Common myeloid progenitor, CD34-positive (primary cell): ENCODE results near the gene EGFL6.

Source experiments
- CTCF ChIA-PET: fragments of 350-600 bp; sonication (Branson Sonifier 250); formaldehyde crosslinking; loops from one replicate; lab custom pipeline; 2021; ENCODE audit warnings: antibody characterized with exemption; lab: Charles Lee
- POLR2A ChIA-PET: fragments of 350-600 bp; sonication (Branson Sonifier 250); formaldehyde crosslinking; loops from one replicate; lab custom pipeline; 2021; ENCODE audit warnings: antibody characterized with exemption; lab: Charles Lee
- DNase-seq, 3 donors: peaks; one replicate each; pipeline versions ENCODE4 v3.0.0 to v3.0.0-alpha.2; 2013
- H3K27ac ChIP-seq, 2 experiments: 1 replicate in 1 of 2; 2 replicates in 1 of 2; pipeline ENCODE4 v1.7.0; 2013; ENCODE audit warnings: inconsistent platforms in 2 of 2, low read length in 2 of 2, mild to moderate bottlenecking in 2 of 2, low read depth in 1 of 2, moderate library complexity in 1 of 2; ENCODE audit not compliant: severe bottlenecking in 2 of 2, insufficient read depth in 1 of 2, poor library complexity in 1 of 2
- H3K27me3 ChIP-seq, 5 experiments: replicated peaks in 2 of 5; 1 replicate in 3 of 5; 2 replicates in 2 of 5; pipeline versions ENCODE4 v1.6.1 to v1.7.0; 2013; ENCODE audit warnings: low read length in 4 of 5, mild to moderate bottlenecking in 2 of 5, moderate library complexity in 2 of 5, inconsistent platforms in 1 of 5; ENCODE audit not compliant: insufficient read depth in 5 of 5, control insufficient read depth in 4 of 5
- H3K36me3 ChIP-seq, 4 experiments: 1 replicate in 2 of 4; 2 replicates in 2 of 4; pipeline versions ENCODE4 v1.6.1 to v1.7.0; 2013; ENCODE audit warnings: low read length in 3 of 4, control low read depth in 1 of 4, mild to moderate bottlenecking in 1 of 4; ENCODE audit not compliant: control insufficient read depth in 4 of 4, insufficient read depth in 4 of 4
- H3K4me1 ChIP-seq, 4 experiments: 1 replicate in 3 of 4; 2 replicates in 1 of 4; pipeline versions ENCODE4 v1.6.1 to v1.7.1; 2013; ENCODE audit warnings: low read length in 3 of 4, mild to moderate bottlenecking in 3 of 4, control low read depth in 1 of 4, inconsistent platforms in 1 of 4, moderate library complexity in 1 of 4; ENCODE audit not compliant: control insufficient read depth in 4 of 4, insufficient read depth in 4 of 4; ENCODE audit errors: control extremely low read depth in 1 of 4
- H3K4me3 ChIP-seq, 7 experiments: 1 replicate in 4 of 7; 2 replicates in 3 of 7; pipeline versions ENCODE4 v1.5.1 to v1.7.0; 2013; ENCODE audit warnings: mild to moderate bottlenecking in 7 of 7, low read length in 6 of 7, moderate library complexity in 6 of 7, inconsistent platforms in 2 of 7, low read depth in 2 of 7, control low read depth in 1 of 7; ENCODE audit not compliant: insufficient read depth in 4 of 7, control insufficient read depth in 1 of 7; ENCODE audit errors: extremely low read depth in 1 of 7
- H3K9me3 ChIP-seq, 5 experiments: 1 replicate in 4 of 5; 2 replicates in 1 of 5; pipeline versions ENCODE4 v1.6.1 to v1.7.1; 2013; ENCODE audit warnings: low read length in 4 of 5, mild to moderate bottlenecking in 2 of 5, inconsistent platforms in 1 of 5, low read depth in 1 of 5, moderate library complexity in 1 of 5; ENCODE audit not compliant: control insufficient read depth in 4 of 5, insufficient read depth in 2 of 5; ENCODE audit errors: control extremely low read depth in 1 of 5
- WGBS: methylation state at CpG from one replicate; pipeline ENCODE4 v1.1.5; 2013; ENCODE audit not compliant: insufficient coverage; 5-methylcytosine and 5-hydroxymethylcytosine counted together

The EGFL6 gene

DNA sequence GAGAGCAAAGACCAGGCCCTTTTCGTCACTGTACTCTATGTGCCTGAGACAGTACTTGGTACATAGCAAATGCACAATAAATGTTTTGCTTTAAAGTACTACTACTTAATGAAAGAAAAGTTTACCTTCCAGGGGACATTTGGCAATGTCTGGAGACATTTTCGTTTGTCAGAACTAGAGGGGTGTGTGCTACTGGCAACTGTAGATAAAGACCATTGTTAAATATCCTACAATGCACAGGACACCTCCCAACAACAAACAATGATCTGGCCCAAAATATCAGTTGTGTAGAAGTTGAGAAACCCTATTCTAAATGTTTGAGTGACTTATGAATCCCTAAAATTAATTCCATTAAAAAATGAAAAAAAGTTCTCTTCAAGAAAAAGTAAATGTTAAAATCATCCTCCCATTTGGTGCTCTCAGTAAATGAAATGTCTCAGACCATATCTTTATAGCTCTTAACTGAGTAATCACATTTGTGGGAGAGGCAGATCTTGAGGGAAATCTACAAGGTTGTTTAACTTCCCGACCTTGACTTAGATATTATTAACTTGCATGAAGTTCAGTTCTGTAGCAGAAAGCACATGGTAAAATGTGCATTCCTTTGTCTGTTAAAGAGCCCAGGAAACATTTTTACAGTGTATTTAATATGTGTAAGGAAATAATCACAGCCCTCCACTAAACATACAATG lies 18.5 kb downstream of the EGFL6 start:
- POLR2A ChIA-PET: no interaction called here
- Histone ChIP-seq H3K9me3 (no peaks in the 10 kb centered on the region), H3K4me1 (no peaks in the 10 kb centered on the region), H3K27ac (no peak overlapping the region), H3K27me3 (peaks cover 0 to 8% (median 0%) of the 10 kb centered on the region in 5 experiments), H3K36me3 (no peaks in the 10 kb centered on the region), H3K4me3 (no peak overlapping the region)
- CTCF ChIA-PET: no interaction called here
- no peak for DNase-seq
- no CpG with 5 or more reads among the region's 3 CpGs for WGBS

GRCh38 chrX:13590207-13590606 lies 20.8 kb downstream of the EGFL6 start:
- Histone ChIP-seq H3K4me3 (no peak overlapping the region), H3K27ac (no peak overlapping the region), H3K9me3 (no peaks in the 10 kb centered on the region), H3K4me1 (no peaks in the 10 kb centered on the region), H3K27me3 (peaks cover 0 to 11% (median 0%) of the 10 kb centered on the region in 5 experiments), H3K36me3 (no peaks in the 10 kb centered on the region)
- POLR2A ChIA-PET: no interaction called here
- CTCF ChIA-PET: no interaction called here
- no peak for DNase-seq
- WGBS: 86% methylated on average over 2 of the region's 2 CpGs

GRCh38 chrX:13590914-13591313 lies 21.5 kb downstream of the EGFL6 start:
- ChIA-PET POLR2A (no interaction called here), CTCF (no interaction called here)
- no peaks in the 10 kb centered on the region for H3K4me1 ChIP-seq
- no peaks in the 10 kb centered on the region for H3K36me3 ChIP-seq
- H3K9me3 ChIP-seq: no peaks in the 10 kb centered on the region
- peaks cover 0 to 11% (median 0%) of the 10 kb centered on the region in 5 experiments for H3K27me3 ChIP-seq
- WGBS: 59% methylated on average over 3 of the region's 5 CpGs
- DNase-seq: no peak
- H3K4me3 ChIP-seq: no peak overlapping the region
- no peak overlapping the region for H3K27ac ChIP-seq

- Histone ChIP-seq H3K4me3 (no peak overlapping the region), H3K4me1 (no peaks in the 10 kb centered on the region), H3K27ac (no peak overlapping the region), H3K9me3 (no peaks in the 10 kb centered on the region), H3K27me3 (peaks cover 0 to 11% (median 0%) of the 10 kb centered on the region in 5 experiments), H3K36me3 (no peaks in the 10 kb centered on the region)
- DNase-seq: no peak
- ChIA-PET POLR2A (no interaction called here), CTCF (interaction anchor here (1.4 kb wide), 1 partner anchor 87 kb away, joined by 5 read pairs; no protein-coding TSS in a partner anchor)
- 78% methylated on average over 4 of the region's 4 CpGs for WGBS
Observed at GRCh38 chrX:13597874-13598273, 28.5 kb downstream of the EGFL6 start.

GRCh38 chrX:13598877-13599276 lies 29.5 kb downstream of the EGFL6 start:
- CTCF ChIA-PET: interaction anchor here (1.4 to 1.8 kb wide), 2 partner anchors 47 to 88 kb away, joined by 3 to 5 read pairs; no protein-coding TSS in a partner anchor

DNA sequence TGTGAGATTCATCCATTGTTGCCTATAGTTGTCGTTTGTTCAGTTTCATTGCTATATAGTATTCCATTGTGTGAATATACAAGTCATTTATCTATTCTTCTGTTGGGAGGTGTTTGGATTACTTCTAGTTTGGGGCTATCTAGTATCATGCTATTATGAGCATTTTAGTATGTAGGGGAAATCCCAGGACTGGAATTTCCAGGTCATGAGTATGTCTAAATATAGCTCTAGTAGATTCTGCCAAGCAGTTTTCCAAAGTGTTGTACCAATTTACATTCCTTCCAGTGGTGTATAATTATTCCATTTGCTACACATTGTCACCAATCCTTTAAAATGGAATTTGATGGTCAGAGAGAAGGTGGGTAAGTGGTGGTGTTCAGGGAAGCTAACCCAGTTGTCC lies 30.1 kb downstream of the EGFL6 start:
- ChIA-PET CTCF (interaction anchor here (1.3 to 1.8 kb wide), 3 partner anchors 46 to 93 kb away, joined by 3 to 5 read pairs (median 3); no protein-coding TSS in a partner anchor), POLR2A (no interaction called here)
- no peaks in the 10 kb centered on the region for H3K9me3 ChIP-seq
- H3K27ac ChIP-seq: no peak overlapping the region
- H3K36me3 ChIP-seq: no peaks in the 10 kb centered on the region
- no CpG with 5 or more reads among the region's 1 CpG for WGBS
- H3K4me3 ChIP-seq: no peak overlapping the region
- peaks cover 0 to 17% (median 0%) of the 10 kb centered on the region in 5 experiments for H3K27me3 ChIP-seq
- DNase-seq: no peak
- H3K4me1 ChIP-seq: no peaks in the 10 kb centered on the region

More at GRCh38 chrX:13598877-13599276, 29.5 kb downstream of the EGFL6 start:
- no peaks in the 10 kb centered on the region for H3K4me1 ChIP-seq
- H3K4me3 ChIP-seq: no peak overlapping the region
- peaks cover 0 to 15% (median 0%) of the 10 kb centered on the region in 5 experiments for H3K27me3 ChIP-seq
- DNase-seq: peak in 2 of 3 donors; percentile 12 to 13
- no peak overlapping the region for H3K27ac ChIP-seq
- POLR2A ChIA-PET: no interaction called here
- H3K36me3 ChIP-seq: no peaks in the 10 kb centered on the region
- H3K9me3 ChIP-seq: no peaks in the 10 kb centered on the region
- WGBS: no CpG with 5 or more reads among the region's 3 CpGs

GRCh38 chrX:13605611-13606010 lies 36.2 kb downstream of the EGFL6 start:
- ChIA-PET POLR2A (no interaction called here), CTCF (no interaction called here)
- Histone ChIP-seq H3K27ac (no peak overlapping the region), H3K27me3 (peaks cover 0 to 21% (median 0%) of the 10 kb centered on the region in 5 experiments), H3K4me3 (no peak overlapping the region), H3K4me1 (no peaks in the 10 kb centered on the region), H3K36me3 (no peaks in the 10 kb centered on the region), H3K9me3 (no peaks in the 10 kb centered on the region)
- DNase-seq: no peak
- WGBS: 83% methylated on average over 1 of the region's 1 CpG
